Stimulated activated CD4-positive, alpha-beta T cell treated with anti-CD3 and anti-CD28 coated beads, Interleukin-2, amount 100 ng/mL, for 24 hours (primary cell): Measurements from ENCODE around the gene SLC4A2.
A peak's percentile ranks its signal among the peaks of the same experiment; 100 is the strongest.
"Not testable (repeated sequence)": the region's sequence is repeated elsewhere in the genome, so short reads cannot be mapped to it uniquely, and the experiment has no call there.

Experiments used
- DNase-seq, 2 donors: peaks; one replicate each; pipeline ENCODE4 v3.0.0-alpha.2; 2020

SLC4A2 gene

DNA sequence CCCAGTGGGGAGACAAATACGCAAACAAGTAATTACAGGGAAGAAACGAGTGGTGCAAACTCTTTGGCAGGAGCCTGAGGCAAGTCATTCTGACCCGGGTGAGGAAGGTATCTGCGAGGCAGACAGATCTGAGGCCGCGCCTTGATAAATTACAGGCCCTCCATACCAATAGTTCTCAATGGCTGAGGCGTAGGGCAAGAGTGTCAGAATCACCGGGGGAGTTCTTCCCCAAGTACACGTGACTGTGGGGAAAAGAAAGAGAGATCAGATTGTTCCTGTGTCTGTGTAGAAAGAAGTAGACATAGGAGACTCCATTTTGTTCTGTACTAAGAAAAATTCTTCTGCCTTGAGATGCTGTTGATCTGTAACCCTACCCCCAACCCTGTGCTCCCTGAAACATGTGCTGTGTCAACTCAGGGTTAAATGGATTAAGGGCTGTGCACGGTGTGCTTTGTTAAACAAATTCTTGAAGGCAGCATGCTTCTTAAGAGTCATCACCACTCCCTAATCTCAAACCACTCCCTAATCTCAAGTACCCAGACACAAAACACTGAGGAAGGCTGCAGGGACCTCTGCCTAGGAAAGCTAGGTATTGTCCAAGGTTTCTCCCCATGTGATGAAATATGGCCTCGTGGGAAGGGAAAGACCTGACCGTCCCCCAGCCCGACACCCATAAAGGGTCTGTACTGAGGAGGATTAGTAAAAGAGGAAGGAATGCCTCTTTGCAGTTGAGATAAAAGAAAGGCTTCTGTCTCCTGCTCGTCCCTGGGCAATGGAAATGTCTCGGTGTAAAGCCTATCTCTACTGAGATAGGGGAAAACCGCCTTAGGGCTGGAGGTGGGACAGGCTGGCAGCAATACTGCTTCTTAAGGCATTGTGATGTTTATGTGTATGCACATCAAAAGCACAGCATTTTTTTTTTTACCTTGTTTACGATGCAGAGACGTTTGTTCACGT, 32.3 kb upstream of the SLC4A2 start:
- DNase-seq = not testable (repeated sequence)

DNA sequence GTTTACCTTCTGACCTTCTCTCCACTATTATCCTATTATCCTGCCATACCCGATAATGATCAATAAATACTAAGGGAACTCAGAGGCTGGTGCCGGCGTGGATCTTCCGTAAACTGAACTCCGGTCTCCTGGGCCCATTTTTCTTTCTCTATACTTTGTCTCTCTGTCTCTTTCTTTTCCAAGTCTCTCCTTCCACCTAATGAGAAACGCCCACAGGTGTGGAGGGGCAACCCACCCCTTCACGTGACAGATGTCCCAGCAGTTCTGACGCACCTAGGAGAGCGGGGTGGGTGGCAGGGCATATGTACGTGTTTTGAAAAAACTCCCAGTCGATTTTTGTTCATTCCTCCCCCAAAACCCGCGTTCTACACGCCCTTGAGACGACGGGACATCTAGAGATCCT, 31.7 kb upstream of the SLC4A2 start:
- not testable (repeated sequence) for DNase-seq

DNA sequence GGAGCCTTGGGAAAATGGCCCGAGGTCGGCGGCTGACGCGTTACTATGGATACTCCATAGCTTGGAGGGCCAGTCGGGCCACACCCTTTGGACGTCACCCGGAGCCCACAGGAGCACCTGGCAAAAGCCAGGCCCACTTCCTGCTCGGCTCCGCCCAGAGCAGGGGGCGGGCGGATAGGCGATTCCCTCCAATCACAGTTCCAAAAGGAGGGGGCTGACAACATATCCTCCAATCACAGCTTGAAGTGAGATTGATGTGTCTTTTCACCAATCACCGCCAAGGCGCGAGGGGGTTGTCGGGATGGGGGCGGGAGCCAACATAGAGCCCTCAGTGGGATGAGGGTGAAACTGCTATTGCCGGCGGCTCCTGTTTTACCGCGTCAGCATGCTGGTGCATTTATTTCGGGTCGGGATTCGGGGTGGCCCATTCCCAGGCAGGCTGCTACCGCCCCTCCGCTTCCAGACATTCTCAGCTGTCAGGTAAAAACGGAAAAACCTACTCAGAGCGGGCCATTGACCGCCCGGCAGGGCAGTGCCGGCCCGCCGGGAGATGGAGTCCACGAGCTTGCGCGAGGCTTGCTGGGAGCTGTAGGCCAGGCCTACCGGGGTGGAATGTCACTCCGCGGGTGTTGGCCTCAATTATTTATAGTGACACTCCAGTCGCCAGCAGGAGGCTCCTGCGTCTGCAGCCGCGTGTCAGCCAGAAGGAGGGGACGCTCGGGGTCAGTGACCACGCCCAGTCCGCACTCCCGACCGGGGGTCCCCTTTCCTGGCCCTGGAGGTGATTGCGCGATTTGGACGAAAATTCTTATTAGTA, 31.1 kb upstream of the SLC4A2 start, which contains the start of gene ABCB8:
ABCB8 (plus strand) TSS at position 320 of the 817 bp plus-strand sequence; CDS start at position 386, 66 bp downstream.
- DNase-seq = peak; percentile 96 to 98

DNA sequence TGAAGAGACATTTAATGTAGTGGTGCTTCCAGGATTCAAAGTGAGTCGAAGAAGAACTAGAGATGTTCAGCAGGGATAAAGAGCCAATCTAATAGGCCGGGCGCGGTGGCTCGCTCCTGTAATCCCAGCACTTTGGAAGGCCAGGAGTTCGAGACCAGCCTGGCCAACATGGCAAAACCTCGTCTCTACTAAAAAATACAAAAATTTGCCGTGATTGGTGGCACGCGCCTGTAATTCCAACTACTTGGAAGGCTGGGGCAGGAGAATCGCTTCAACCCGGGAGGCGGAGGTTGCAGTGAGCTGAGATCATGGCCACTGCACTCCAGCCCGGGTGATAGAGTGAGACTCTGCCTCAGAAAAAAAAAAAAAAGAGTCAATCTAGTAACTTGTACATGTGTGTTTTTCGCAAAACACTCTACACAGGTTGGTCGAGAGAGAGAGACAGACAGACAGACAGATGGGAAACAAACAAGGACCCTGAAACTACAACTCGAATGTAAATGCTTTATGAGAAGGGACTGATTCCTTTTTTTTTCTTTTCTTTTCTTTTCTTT, 30.4 kb upstream of the SLC4A2 start:
- no peak for DNase-seq

DNA sequence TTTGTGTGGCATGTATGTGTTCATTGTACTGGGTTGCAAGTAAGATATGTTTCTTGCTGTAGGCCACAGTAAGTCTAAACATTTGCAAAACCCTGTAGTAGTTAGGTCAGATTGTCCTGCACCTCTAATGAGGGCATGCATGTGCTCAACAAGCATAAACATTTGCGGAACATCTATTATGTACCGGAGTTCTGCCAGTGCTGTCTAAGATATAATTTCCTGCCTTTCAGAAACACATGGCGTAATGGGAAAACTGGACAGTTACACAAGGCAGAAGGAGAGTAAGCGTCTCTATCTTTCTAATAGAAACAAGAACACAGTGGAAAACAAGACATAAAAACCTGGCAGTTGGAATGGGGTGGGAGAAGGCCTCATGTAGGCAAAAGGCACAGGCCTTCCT, 28.4 kb upstream of the SLC4A2 start:
- no peak for DNase-seq

DNA sequence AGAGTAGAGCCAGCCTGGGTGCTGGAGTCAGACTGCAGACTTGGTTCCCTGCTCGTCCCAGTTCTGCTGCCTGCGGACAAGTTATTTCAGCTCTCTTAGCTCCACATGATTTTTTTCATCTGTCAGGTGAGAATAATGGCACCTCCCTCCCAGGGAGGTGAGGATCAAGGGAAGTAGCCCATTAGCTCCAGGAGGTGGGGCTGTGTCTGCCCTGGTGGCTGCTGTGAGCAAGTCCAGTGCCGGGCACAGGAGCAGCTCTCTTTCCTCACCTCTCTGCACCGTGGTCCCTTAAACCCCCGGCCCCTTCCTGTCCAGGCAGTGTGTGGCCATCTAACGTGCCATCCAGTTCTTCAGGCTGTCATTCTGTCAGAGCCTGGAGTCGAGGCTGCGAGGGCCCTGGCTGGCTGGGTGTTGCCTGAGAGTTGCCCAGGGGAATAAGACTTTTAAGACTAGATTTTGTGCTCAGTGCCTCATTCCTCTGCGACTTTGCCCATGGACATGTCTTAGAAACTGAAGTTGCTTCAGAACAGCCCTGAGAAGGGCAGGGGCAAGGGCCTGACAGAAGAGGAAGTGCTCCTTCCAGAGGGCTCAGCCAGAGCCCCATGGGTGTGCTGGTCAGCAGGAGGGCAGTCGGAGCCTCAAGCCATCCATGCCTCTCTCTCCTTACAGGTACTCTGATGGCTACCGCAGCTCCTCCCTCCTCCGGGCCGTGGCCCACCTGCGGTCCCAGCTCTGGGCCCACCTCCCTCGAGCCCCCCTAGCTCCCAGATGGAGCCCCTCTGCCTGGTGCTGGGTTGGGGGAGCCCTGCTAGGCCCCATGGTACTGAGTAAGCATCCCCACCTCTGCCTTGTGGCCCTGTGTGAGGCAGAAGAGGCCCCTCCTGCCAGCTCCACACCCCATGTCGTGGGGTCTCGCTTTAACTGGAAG, 26.2 kb upstream of the SLC4A2 start:
- DNase-seq = no peak

DNA sequence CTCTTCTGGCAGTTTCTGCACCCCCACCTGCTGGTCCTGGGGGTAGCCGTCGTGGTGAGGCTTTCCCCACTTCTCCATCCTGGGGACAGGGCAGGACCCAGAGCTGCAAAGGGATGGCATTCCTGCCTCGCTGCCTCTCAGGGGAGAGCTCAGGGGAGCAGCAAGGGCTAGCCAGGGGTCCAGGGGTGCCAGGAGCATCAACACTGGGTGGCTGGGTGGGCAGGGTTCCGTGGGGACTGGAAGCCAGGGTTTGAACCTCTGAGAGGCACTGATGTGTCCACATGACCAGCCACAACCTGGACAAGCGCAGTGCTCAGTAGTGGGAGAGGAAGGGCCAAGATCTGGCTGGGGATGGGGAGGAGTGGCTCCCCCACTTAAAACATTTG, 25.5 kb upstream of the SLC4A2 start:
- no peak for DNase-seq

DNA sequence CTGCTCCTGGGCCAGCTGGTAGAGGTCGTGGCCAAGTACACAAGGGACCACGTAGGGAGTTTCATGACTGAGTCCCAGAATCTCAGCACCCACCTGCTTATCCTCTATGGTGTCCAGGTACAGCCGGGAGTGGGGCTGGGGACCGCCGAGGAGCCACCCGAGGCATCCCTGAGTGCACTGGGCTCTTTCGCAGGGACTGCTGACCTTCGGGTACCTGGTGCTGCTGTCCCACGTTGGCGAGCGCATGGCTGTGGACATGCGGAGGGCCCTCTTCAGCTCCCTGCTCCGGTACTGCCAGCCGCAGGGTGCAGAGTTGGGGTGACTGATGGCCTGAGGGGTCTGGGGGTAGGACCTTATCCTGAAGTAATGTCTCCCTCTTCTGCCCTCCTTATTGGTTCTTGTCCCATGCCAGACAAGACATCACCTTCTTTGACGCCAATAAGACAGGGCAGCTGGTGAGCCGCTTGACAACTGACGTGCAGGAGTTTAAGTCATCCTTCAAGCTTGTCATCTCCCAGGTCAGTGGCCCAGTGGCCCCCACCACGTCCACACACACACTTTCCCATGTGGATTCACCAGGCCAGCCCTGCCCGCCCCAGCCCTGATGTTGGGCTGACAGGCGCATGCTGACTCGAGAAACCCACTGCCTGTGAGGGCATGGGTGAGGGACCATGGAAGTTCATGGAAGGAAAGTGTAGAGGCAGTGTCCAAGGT, 24.9 kb upstream of the SLC4A2 start:
- DNase-seq = no peak

DNA sequence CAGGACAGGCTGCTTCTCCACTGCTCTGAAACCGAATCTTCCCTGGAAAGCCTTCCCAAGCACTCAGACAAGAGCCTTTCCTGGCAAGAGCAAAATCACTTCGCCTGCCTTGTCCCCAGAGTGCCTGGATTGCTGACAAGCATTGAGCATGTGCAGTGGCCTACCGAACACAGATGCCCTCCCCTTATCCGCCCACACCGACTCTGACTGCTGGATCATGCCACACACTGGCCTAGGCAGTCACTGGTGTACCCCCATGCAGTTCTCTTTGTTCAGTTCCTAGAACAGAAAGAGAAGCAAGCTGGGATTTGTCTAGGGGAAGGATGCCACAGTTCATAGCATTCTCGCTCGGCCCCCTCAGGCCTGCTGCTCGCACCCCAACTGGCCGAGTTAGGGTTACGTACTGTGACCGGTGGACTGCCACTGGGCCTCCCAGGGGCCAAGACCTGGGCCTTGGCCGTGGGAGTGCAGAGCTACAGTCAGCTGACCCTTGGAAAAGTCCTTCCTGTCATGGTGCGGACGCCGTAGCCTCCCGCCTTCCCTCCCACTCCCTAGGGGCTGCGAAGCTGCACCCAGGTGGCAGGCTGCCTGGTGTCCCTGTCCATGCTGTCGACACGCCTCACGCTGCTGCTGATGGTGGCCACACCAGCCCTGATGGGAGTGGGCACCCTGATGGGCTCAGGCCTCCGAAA, 24.2 kb upstream of the SLC4A2 start:
- no peak for DNase-seq

DNA sequence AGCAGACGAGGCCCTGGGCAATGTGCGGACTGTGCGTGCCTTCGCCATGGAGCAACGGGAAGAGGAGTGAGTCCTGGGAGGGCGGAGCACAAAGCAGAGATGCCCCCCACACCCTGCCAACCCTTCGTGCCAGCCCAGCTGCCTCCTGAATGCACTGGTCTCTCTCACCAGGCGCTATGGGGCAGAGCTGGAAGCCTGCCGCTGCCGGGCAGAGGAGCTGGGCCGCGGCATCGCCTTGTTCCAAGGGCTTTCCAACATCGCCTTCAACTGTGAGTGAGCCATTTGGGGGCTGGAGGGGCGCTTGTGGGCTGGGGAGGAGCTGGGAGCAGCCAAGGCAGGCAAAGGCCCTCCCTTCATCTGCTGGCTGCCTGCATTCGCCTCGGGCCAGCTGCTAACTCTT, 23.5 kb upstream of the SLC4A2 start:
- DNase-seq = no peak

DNA sequence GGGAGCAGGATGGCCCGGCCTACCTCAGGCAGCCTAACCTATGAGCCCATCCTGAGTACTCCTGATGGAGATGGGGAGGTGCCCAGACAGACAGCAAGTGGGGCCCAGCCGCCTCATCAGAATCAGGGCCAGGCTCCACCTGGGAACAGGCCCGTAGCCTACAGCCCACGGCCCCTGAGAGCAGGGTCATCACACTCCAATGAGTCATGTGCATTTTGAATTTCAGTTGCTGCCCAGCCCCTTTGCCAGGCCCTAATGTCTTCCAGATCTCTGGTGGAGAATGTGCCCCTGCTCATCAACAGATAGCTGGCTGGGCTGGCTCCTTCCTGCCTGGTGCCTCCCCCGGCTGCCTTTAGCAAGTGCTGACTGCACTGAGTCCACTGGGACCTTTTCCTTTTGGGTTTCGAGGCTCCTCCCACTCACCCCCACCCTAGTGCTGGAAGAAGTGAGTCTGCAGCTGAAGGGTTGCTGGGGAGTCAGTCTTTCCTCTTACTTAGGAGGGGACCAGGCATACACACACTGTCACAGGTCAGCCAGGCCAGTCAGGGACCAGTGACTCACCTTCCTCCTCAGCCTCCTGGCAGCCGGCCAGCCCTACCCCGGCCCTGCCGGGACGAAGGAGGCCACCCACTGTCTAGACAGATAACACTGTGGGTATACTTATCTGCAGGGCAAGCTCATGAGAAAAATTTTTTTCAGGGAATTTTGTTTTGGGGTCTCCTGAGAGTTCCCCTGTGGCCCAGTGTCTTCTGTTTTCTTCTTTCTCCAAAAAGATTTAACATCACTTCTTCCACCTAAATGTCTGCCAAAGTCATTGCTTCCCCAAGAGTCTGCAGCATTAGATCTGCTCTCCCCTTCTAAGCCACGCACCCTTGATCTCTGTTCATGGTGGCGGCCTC, 20.2 kb upstream of the SLC4A2 start:
- peak; percentile 81 to 84 for DNase-seq

DNA sequence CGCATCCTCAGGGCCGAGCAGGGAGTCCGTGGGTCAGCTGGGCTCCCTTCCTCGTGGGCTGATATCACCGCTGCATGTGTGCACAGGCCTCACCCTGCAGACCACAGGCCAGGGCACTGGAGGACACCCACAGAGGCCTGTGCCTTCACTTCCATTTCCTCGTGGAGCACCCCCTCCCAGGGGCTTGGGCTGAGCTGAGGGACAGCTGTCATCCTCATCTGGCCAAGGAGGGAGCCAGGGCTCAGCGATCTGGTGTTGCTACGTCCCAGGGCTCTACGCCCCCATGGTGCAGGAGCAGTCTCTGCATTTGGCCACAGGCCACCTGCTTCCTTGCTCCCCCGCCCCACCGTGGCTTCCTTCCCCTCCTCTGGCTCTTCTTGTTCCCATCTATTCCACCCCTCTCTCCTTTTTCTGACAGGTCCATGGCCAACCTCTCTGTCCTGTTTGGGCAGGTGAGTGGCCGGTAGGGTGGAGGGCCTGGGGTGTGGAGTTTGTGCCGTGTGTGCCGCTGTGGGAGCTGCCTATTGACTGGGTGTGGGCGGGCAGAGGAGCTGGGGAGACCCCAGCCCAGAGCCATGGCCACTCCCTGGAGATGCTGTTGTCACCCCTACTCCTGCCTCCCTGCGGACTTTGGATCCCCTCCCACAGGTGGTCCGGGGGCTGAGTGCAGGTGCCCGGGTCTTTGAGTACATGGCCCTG, 19.4 kb upstream of the SLC4A2 start:
- no peak for DNase-seq

DNA sequence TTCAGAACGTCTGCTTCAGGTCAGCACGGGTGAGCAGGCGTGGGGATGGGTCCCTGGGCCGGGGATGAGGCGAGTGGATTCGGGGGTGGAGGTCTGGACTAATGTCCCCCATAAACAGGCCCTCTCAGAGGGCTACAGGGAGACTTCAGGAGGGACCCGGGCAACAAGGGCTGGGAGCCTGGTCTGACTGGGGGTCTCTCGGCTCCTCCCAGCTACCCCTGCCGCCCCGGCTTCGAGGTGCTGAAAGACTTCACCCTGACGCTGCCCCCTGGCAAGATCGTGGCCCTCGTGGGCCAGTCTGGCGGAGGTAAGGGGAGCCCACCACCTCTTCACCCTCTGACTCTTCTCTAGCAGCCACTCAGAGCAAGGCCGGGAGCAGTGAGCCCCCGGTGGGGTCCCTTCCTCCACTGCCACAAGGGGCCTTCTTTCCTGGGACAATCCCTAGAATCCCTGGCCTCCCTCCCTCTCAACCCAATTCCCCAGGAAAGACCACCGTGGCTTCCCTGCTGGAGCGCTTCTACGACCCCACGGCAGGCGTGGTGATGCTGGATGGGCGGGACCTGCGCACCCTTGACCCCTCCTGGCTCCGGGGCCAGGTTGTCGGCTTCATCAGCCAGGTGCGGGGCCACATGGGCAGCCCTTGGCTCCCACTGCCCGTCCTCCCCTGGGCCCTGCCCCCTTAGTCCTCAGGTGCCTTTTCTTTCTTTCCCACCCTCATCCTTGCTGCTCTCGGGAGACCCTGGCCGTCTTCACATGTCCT, 18.6 kb upstream of the SLC4A2 start:
- no peak for DNase-seq

DNA sequence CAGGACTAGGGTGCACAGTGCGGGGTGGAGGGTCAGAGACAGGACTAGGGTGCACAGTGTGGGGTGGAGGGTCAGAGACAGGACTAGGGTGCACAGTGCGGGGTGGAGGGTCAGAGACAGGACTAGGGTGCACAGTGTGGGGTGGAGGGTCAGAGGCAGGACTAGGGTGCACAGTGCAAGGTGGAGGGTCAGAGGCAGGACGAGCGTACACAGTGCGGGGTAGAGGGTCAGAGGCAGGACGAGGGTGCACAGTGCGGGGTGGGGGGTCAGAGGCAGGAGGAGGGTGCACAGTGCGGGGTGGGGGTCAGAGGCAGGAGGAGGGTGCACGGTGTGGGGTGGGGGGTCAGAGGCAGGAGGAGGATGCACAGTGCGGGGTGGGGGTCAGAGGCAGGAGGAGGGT, 15.9 kb upstream of the SLC4A2 start:
- not testable (repeated sequence) for DNase-seq

DNA sequence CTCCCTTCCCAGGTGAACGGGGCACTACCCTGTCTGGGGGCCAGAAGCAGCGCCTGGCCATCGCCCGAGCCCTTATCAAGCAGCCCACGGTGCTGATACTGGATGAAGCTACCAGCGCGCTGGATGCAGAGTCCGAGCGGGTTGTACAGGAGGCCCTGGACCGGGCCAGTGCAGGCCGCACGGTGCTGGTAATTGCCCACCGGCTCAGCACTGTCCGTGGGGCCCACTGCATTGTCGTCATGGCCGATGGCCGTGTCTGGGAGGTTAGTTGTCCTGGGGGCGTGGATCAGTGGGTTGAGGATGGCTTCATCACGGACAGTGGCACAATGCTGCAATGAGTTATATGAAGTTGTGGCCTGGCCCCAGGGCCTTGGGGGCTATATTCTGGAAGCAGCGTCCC, 15.4 kb upstream of the SLC4A2 start:
- no peak for DNase-seq

DNA sequence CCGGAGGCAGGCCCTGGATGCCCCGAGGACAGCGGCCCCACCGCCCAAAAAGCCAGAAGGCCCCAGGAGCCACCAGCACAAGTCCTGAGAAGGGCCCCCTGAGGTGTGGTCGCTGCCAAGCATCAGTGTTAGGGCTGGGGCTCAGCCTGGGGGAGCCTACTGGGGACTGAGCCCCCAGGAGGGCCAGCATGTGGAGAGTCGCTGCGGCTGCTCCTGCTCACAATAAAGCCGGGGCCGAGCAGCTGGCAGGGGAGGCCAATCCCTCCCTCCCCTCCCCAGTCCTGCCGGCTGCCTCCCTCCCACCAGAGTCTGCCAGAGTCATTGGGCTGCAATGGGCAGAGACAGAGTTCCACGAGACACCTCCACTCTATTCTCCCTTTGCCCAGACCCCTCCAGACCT, 14.1 kb upstream of the SLC4A2 start:
- no peak for DNase-seq

DNA sequence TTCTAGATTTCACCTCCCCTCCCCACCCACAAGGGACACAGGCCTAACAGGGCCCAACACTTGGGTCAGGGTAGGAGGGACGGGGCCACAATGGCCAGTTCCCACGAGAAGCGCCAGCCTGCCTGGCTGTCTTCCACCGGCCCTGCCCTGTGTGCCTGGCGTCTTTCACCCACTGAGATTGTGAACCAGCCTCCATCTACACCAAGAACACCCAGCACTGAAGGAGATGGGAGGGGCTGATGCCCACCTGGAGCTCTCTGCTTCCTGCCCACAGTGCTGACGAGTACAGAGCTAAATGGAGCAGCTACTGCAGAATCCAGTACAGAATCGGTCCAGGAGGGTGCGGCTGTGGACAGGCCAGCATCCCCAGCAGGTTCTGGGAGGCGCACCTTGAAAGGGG, 13.4 kb upstream of the SLC4A2 start:
- no peak for DNase-seq
